GM12878 (cell line): ENCODE measurements around the gene CLPTM1. TPM values are rescaled to one million over a fixed set of nuclear protein-coding genes. Genes with fewer than 3 reads are reported as not detected.

Source experiments
- ATAC-seq: fragments of 200-7000 bp; cut with Tn5 transposase; 3 replicates; pipeline ENCODE4 v1.9.1; 2020; ENCODE audit warnings: mild to moderate bottlenecking, moderate library complexity
- BruUV-seq: library from RNA; stranded (reverse); fragments of 400-500 nt; replicated peaks from 2 replicates; lab custom pipeline; 2021; lab: Mats Ljungman, UMichigan
- CTCF ChIA-PET: fragments of 300-600 bp; sonication (Branson Sonifier 250); formaldehyde crosslinking; extraction: SDS; loops from one replicate; lab custom pipeline; 2021; ENCODE audit warnings: inconsistent platforms; lab: Yijun Ruan, JAX
- POLR2A ChIA-PET: fragments of 350-600 bp; formaldehyde crosslinking; extraction: SDS; loops from one replicate; lab custom pipeline; 2021; ENCODE audit warnings: inconsistent platforms; lab: Charles Lee
- RAD21 ChIA-PET: fragments of 300-600 bp; sonication (Branson Sonifier 250); formaldehyde crosslinking; loops from one replicate; lab custom pipeline; 2023; ENCODE audit warnings: antibody characterized with exemption; ENCODE audit not compliant: unreplicated experiment; lab: Charles Lee
- SMC1A ChIA-PET: fragments of 300-600 bp; sonication (Branson Sonifier 250); formaldehyde crosslinking; loops from one replicate; lab custom pipeline; 2023; ENCODE audit not compliant: unreplicated experiment, uncharacterized antibody; lab: Charles Lee
- DNase-seq: peaks from one replicate; pipeline ENCODE4 v3.0.0-alpha.2; 2011; ENCODE audit warnings: low read depth, low spot score
- FAIRE-seq: peaks from 3 replicates; lab custom pipeline; 2011; peaks lifted over from hg19 to GRCh38; lab: Jason Lieb, UNC
- H2AFZ ChIP-seq: 2 replicates; pipeline ENCODE4 v1.6.0; 2011; ENCODE audit warnings: low read depth, low read length, control low read depth; ENCODE audit not compliant: control insufficient read depth
- H3K27ac ChIP-seq: 2 replicates; pipeline ENCODE4 v1.5.1; 2011; ENCODE audit warnings: control low read depth; ENCODE audit not compliant: control insufficient read depth, insufficient read depth
- H3K27me3 ChIP-seq, 2 experiments: replicated peaks in 1 of 2; 2 replicates each; pipeline versions ENCODE4 v1.6.0 to v1.6.1; 2011; ENCODE audit warnings: low read length in 1 of 2; ENCODE audit not compliant: control insufficient read depth in 2 of 2, insufficient read depth in 2 of 2
- H3K36me3 ChIP-seq, 2 experiments: 2 replicates each; pipeline ENCODE4 v1.5.1; 2011; ENCODE audit warnings: low read length in 1 of 2; ENCODE audit not compliant: control insufficient read depth in 2 of 2, insufficient read depth in 2 of 2
- H3K4me1 ChIP-seq: 2 replicates; pipeline ENCODE4 v1.6.1; 2011; ENCODE audit warnings: mild to moderate bottlenecking, low read length, moderate library complexity, mixed read lengths; ENCODE audit not compliant: control insufficient read depth, insufficient read depth
- H3K4me2 ChIP-seq: 2 replicates; pipeline ENCODE4 v1.6.0; 2011; ENCODE audit warnings: control low read depth; ENCODE audit not compliant: control insufficient read depth, insufficient read depth
- H3K4me3 ChIP-seq: fragments of 200-600 bp; sonication (generic); 2 replicates; pipeline ENCODE4 v1.5.1; 2016
- H3K79me2 ChIP-seq: 2 replicates; pipeline ENCODE4 v1.6.0; 2011; ENCODE audit warnings: low read length; ENCODE audit not compliant: control insufficient read depth, insufficient read depth
- H3K9ac ChIP-seq: 2 replicates; pipeline ENCODE4 v1.8.0; 2011; ENCODE audit warnings: low read length, control low read depth, mixed read lengths; ENCODE audit not compliant: control insufficient read depth, insufficient read depth
- H3K9me3 ChIP-seq: replicated peaks from 3 replicates; pipeline ENCODE4 v1.5.1; 2011; ENCODE audit warnings: mild to moderate bottlenecking, low read length; ENCODE audit not compliant: control insufficient read depth, insufficient read depth
- H4K20me1 ChIP-seq: 2 replicates; pipeline ENCODE4 v1.6.0; 2011; ENCODE audit not compliant: control insufficient read depth, insufficient read depth
- BACH1 ChIP-seq: fragments of 450-650 bp; IDR thresholded peaks from 2 replicates; pipeline ENCODE4 v1.6.1; 2017; ENCODE audit warnings: mild to moderate bottlenecking, borderline replicate concordance
- BRCA1 ChIP-seq: IDR thresholded peaks from 2 replicates; pipeline ENCODE4 v1.6.1; 2011; ENCODE audit warnings: low read depth, low read length, improper control_type of control experiment
- CBX5 ChIP-seq: sonication (generic); IDR thresholded peaks from 2 replicates; pipeline ENCODE4 v1.6.1; 2016; ENCODE audit warnings: low read depth, moderate library complexity, mild to moderate bottlenecking, inconsistent platforms
- EED ChIP-seq: sonication (generic); IDR thresholded peaks from 2 replicates; pipeline ENCODE4 v1.6.1; 2016; ENCODE audit warnings: antibody characterized with exemption, low read depth
- EP300 ChIP-seq, 2 experiments: fragments of 150-350 bp in 1 of 2; IDR thresholded peaks; 2 replicates each; pipeline ENCODE4 v1.6.1; 2011 to 2012; ENCODE audit warnings: low read depth in 2 of 2, low read length in 2 of 2, borderline replicate concordance in 1 of 2, improper control_type of control experiment in 1 of 2, inconsistent platforms in 1 of 2; ENCODE audit not compliant: control insufficient read depth in 1 of 2
- GABPA ChIP-seq: IDR thresholded peaks from 2 replicates; pipeline ENCODE4 v1.6.1; 2014; ENCODE audit warnings: antibody characterized with exemption, low read depth, mild to moderate bottlenecking, inconsistent platforms
- HDAC2 ChIP-seq: fragments of 200-600 bp; sonication (generic); IDR thresholded peaks from 2 replicates; pipeline ENCODE4 v1.6.1; 2017
- JUND ChIP-seq: IDR thresholded peaks from 2 replicates; pipeline ENCODE4 v1.6.1; 2012; ENCODE audit warnings: low read depth, mild to moderate bottlenecking, low read length, improper control_type of control experiment, moderate library complexity
- MYC ChIP-seq: IDR thresholded peaks from 2 replicates; pipeline ENCODE4 v1.6.1; 2011; ENCODE audit warnings: mild to moderate bottlenecking, low read length, moderate library complexity, inconsistent platforms; ENCODE audit not compliant: insufficient read depth, insufficient replicate concordance, insufficient read length, severe bottlenecking
- NKRF ChIP-seq: fragments of 450-650 bp; conservative IDR thresholded peaks from 2 replicates; pipeline ENCODE4 v1.6.1; 2017; ENCODE audit warnings: mild to moderate bottlenecking, moderate library complexity
- WRNIP1 ChIP-seq: IDR thresholded peaks from 2 replicates; pipeline ENCODE4 v1.6.1; 2011; ENCODE audit warnings: low read depth, low read length, improper control_type of control experiment, borderline replicate concordance
- ZZZ3 ChIP-seq: IDR thresholded peaks from 2 replicates; pipeline ENCODE4 v1.6.1; 2011; ENCODE audit warnings: low read depth; ENCODE audit not compliant: control insufficient read depth, insufficient read length
- WGBS: methylation state at CpG from one replicate; pipeline ENCODE4 v1.1.6; 2016; ENCODE audit warnings: low lambda C conversion rate; ENCODE audit not compliant: insufficient replicate concordance, insufficient coverage; ENCODE audit errors: missing lambda C conversion rate; 5-methylcytosine and 5-hydroxymethylcytosine counted together
- in situ Hi-C: fragments of 300-500 bp; cut with MboI; formaldehyde crosslinking; loops from 9 replicates; pipeline ENCODE4 v1.14.3; 2018; ENCODE audit warnings: mixed read lengths
- intact Hi-C: fragments of 100-400 bp; cut with micrococcal nuclease; formaldehyde crosslinking; loops from one replicate; pipeline ENCODE4 v1.14.2; 2022; ENCODE audit not compliant: unreplicated experiment
- polyA plus RNA-seq, 11 experiments: library from polyadenylated mRNA; depleted of rRNA in 4 of 11; unstranded in 6 of 11; stranded (reverse) in 5 of 11; fragments of >200 nt; fragmentation: Nextera tagmentation in 4 of 11; fragmentation: Illumina TruSeq in 1 of 11; extraction: Ambion mirVana in 4 of 11; extraction: Trizol in 1 of 11; gene quantifications; 1 replicate in 1 of 11; 2 replicates in 10 of 11; pipeline versions ENCODE4 v1.2.1 to v1.2.3, GENCODE V29; 2011 to 2016; ENCODE audit warnings: inconsistent platforms in 2 of 11, missing spikeins in 2 of 11, low read depth in 1 of 11
- total RNA-seq, 4 experiments: library from RNA; depleted of rRNA in 3 of 4; stranded (reverse); fragments of >200 nt in 3 of 4; fragmentation: Illumina TruSeq in 1 of 4; extraction: Trizol in 1 of 4; gene quantifications; 2 replicates each; pipeline versions ENCODE4 v1.2.1 to v1.2.3, GENCODE V29; 2013 to 2021

Gene CLPTM1
- total and polyA plus RNA-seq, 10 of the 15 experiments (the other 5 are each of a cell fraction or from before 2014, with no cell fraction given), result 0.42 to 72.6 (median 35.2) TPM

- SMC1A ChIA-PET, result no interaction called here
- ATAC-seq (no peak), DNase-seq (no peak), FAIRE-seq (no peak)
- no peaks in the 10 kb centered on the region for H4K20me1 ChIP-seq
- no peak overlapping the region for H3K4me2 ChIP-seq
- WGBS, result 96% methylated on average over 7 of the region's 7 CpGs
- no peak for TF ChIP-seq JUND
- no peak for TF ChIP-seq ZZZ3
- TF ChIP-seq GABPA, result no peak
- TF ChIP-seq NKRF, result no peak
- TF ChIP-seq EP300 (IDR thresholded peaks at IDR 0.05; ENCODE audit: borderline replicate concordance in 1 of 2, control insufficient read depth in 1 of 2, low read depth in 2 of 2, low read length in 2 of 2), result no peak
- no peak for TF ChIP-seq HDAC2
- no peak for TF ChIP-seq CBX5
- no peak for TF ChIP-seq MYC
- no peak for TF ChIP-seq WRNIP1
- TF ChIP-seq BACH1, result no peak
- no peak for TF ChIP-seq EED
- no peak for TF ChIP-seq BRCA1
- H3K9me3 ChIP-seq, result no peaks in the 10 kb centered on the region
- H3K4me1 ChIP-seq, result peaks cover 12% of the 10 kb centered on the region
- H3K9ac ChIP-seq, result no peak overlapping the region
- H3K27me3 ChIP-seq, result no peaks in the 10 kb centered on the region
- no TSS peak for BruUV-seq
- in situ Hi-C loops (no loop called here), intact Hi-C loops (no loop called here)
- H2AFZ ChIP-seq, result no peak overlapping the region
- RAD21 ChIA-PET, result interaction anchor here (0.7 kb wide), 1 partner anchor 27 kb away, joined by 3 read pairs; no protein-coding TSS in a partner anchor
- no peak overlapping the region for H3K4me3 ChIP-seq
- POLR2A ChIA-PET, result interaction anchor here (0.5 to 0.9 kb wide), 2 partner anchors 32 to 1504 kb away, joined by 3 to 5 read pairs; no protein-coding TSS in a partner anchor
- H3K36me3 ChIP-seq, result peaks cover 0 to 31% of the 10 kb centered on the region in 2 experiments; a peak in 3 of 4 replicates
- no peaks in the 10 kb centered on the region for H3K79me2 ChIP-seq
- no peak overlapping the region for H3K27ac ChIP-seq
- CTCF ChIA-PET, result interaction anchor here (0.8 to 1.1 kb wide), 2 partner anchors 63 to 132 kb away, joined by 3 to 4 read pairs; no protein-coding TSS in a partner anchor
Measured at GRCh38 chr19:44986389-44986788, 31.2 kb downstream of the CLPTM1 start.
